OCI-M2 (cell line): ENCODE data around the gene SLC7A7.
A peak's percentile ranks its signal among the peaks of the same experiment; 100 is the strongest.
"Not testable (repeated sequence)": the region's sequence is repeated elsewhere in the genome, so short reads cannot be mapped to it uniquely, and the experiment has no call there.

Source experiments
- DNase-seq: peaks from one replicate; lab custom pipeline; 2025; ENCODE audit not compliant: unreplicated experiment; lab: John Stamatoyannopoulos, UW

Gene SLC7A7

GRCh38 chr14:22794551-22794951, 20.7 kb downstream of the SLC7A7 start:
- no peak for DNase-seq

GRCh38 chr14:22793976-22794375, 21.3 kb downstream of the SLC7A7 start:
- no peak for DNase-seq

- DNase-seq, result not testable (repeated sequence)
These were observed 21.7 kb downstream of the SLC7A7 start for GRCh38 chr14:22793550-22793949.

GRCh38 chr14:22792158-22792557, 23.1 kb downstream of the SLC7A7 start:
- no peak for DNase-seq

- no peak for DNase-seq
These were observed 23.9 kb downstream of the SLC7A7 start for GRCh38 chr14:22791301-22791700.

- no peak for DNase-seq
These were observed 28.6 kb downstream of the SLC7A7 start for GRCh38 chr14:22786685-22787084.

GRCh38 chr14:22781301-22781991, 33.8 kb downstream of the SLC7A7 start:
- DNase-seq, result no peak

- no peak for DNase-seq
These were observed 34.3 kb downstream of the SLC7A7 start for GRCh38 chr14:22780941-22781300.

GRCh38 chr14:22780105-22780679, 35.0 kb downstream of the SLC7A7 start:
- DNase-seq, result no peak

GRCh38 chr14:22778084-22778483, 37.2 kb downstream of the SLC7A7 start:
- no peak for DNase-seq

GRCh38 chr14:22776849-22777248, 38.4 kb downstream of the SLC7A7 start:
- not testable (repeated sequence) for DNase-seq

GRCh38 chr14:22776215-22776614, 39.0 kb downstream of the SLC7A7 start:
- DNase-seq, result no peak

- no peak for DNase-seq
These were observed 41.1 kb downstream of the SLC7A7 start for GRCh38 chr14:22774011-22774706.

GRCh38 chr14:22773162-22774010, 41.8 kb downstream of the SLC7A7 start:
- DNase-seq, result no peak

- no peak for DNase-seq
These were observed 42.5 kb downstream of the SLC7A7 start for GRCh38 chr14:22772725-22773124.

- DNase-seq, result no peak
These were observed 44.6 kb downstream of the SLC7A7 start for GRCh38 chr14:22770481-22771187.

- no peak for DNase-seq
These were observed 45.9 kb downstream of the SLC7A7 start for GRCh38 chr14:22769369-22769768.

GRCh38 chr14:22768947-22769346, 46.3 kb downstream of the SLC7A7 start:
- DNase-seq, result no peak

GRCh38 chr14:22767323-22767589, 48.0 kb downstream of the SLC7A7 start:
- DNase-seq, result no peak

GRCh38 chr14:22766457-22767322, 48.5 kb downstream of the SLC7A7 start, which contains the start of gene OXA1L:
OXA1L (plus strand) TSS chr14:22766688; CDS start chr14:22766702, 14 bp downstream.
- peak; percentile 87 for DNase-seq
